Body of pancreas (tissue), 4 donors: ENCODE data around the gene ZNF26.

Experiments used
- POLR2A ChIP-seq, 3 donors: fragments of 450-650 bp; IDR thresholded peaks; one replicate each; pipeline ENCODE4 v1.6.1; 2016; ENCODE audit warnings: antibody characterized with exemption in 3 of 3, mild to moderate bottlenecking in 2 of 3
- TF ChIP-seq, protein P1 (sequence below), 7 experiments: fragments of 450-650 bp in 4 of 7; fragments of 200-600 bp in 3 of 7; sonication (generic) in 3 of 7; IDR thresholded peaks; one replicate each; pipeline ENCODE4 v1.5.1; 2016 to 2019; ENCODE audit warnings: antibody characterized with exemption in 7 of 7

DNA sequence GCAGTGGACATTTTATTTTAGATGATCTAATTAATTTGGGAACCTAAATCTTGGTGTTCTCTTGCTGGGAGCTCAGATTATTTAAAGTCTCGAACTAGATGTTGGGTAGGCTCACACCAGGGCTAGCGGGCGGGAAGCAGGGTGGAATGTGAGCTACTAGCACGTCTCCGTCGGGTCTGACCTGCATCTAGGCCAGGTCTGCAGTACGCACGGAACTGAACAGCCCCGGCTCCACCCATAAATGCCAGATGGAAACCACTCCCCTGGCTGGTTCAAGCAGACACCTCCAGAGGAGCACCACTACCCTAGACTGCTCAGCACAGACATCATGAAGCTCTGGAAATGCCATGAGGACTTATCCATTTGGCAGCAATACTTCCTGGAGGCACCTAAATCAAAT lies 40.4 kb upstream of the ZNF26 start:
- TF ChIP-seq, protein P1, sequence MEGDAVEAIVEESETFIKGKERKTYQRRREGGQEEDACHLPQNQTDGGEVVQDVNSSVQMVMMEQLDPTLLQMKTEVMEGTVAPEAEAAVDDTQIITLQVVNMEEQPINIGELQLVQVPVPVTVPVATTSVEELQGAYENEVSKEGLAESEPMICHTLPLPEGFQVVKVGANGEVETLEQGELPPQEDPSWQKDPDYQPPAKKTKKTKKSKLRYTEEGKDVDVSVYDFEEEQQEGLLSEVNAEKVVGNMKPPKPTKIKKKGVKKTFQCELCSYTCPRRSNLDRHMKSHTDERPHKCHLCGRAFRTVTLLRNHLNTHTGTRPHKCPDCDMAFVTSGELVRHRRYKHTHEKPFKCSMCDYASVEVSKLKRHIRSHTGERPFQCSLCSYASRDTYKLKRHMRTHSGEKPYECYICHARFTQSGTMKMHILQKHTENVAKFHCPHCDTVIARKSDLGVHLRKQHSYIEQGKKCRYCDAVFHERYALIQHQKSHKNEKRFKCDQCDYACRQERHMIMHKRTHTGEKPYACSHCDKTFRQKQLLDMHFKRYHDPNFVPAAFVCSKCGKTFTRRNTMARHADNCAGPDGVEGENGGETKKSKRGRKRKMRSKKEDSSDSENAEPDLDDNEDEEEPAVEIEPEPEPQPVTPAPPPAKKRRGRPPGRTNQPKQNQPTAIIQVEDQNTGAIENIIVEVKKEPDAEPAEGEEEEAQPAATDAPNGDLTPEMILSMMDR (IDR thresholded peaks at IDR 0.05), result no peak
- TF ChIP-seq POLR2A (IDR thresholded peaks at IDR 0.05), result no peak
